MM.1S (cell line): ENCODE results near the gene DDX39A.

Experiments used
- CTCF ChIP-seq: fragments of 300-600 bp; sonication (generic); IDR thresholded peaks from 2 replicates; pipeline ENCODE4 v1.5.1; 2016; ENCODE audit warnings: antibody characterized with exemption, low read length, mixed read lengths
- EZH2 ChIP-seq: fragments of 300-600 bp; sonication (generic); optimal IDR thresholded peaks from 2 replicates; pipeline ENCODE3; 2017; ENCODE audit warnings: low read depth, mild to moderate bottlenecking, antibody characterized with exemption, low read length, mixed read lengths
- EZH2phosphoT487 ChIP-seq: fragments of 300-600 bp; sonication (generic); IDR thresholded peaks from 2 replicates; pipeline ENCODE4 v1.6.1; 2018; ENCODE audit warnings: antibody characterized with exemption, low read length

DNA sequence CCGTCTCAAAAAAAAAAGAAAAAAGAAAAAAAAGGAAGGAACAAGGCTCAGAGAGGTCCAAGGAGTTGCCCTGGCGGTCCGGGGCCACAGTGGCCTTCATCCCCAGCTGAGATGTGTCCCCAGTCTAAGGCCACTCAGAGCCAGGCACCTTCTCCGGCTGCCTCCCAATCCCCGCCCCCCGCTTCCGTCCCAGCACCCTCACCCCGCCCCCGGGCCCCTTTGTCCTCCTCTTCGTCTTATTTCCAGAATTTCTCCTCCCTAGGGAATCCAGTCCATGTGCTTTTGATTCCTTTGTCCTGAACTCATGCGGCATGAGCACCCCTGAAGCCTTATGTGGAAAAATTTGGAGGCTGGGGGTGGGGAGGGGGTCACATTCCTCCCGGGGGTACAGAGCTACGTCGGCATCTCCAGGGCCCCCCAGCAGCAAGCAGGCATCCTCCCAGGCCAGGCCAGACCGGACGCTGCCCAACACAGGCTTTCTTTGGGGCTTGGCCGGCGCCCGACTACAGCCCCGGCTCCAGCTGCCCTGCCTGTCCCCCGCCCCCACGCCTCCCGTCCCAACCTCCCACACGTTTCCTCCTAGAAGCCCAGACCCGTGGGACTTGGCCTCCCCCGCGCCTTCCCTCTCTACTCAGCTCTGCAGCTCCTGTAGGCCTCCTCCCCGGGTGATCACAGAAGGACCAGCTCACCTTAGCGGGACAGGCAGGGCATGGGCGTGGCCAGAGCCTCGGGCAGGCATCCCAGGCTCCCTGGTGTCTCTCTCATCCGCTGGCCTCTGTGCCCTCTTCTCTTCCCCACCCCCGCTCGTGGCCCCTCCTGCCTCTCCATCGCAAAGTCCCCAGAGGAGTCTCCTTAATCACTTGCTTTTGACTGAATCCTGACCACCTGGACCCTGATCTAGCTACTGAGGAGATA lies 55.7 kb downstream of the DDX39A start:
- TF ChIP-seq CTCF: no peak
- no peak for TF ChIP-seq EZH2
- no peak for TF ChIP-seq EZH2phosphoT487
